Measurements from ENCODE around the gene FSD2. TPM values are rescaled to one million over a fixed set of nuclear protein-coding genes. Genes with fewer than 3 reads are reported as not detected.

The FSD2 gene
- polyA plus RNA-seq, 3 donors from 2014 or later = not detected

- Mint-ChIP-seq H3K4me1 (peaks cover 0 to 1% of the 10 kb centered on the region in 2 donors), H3K9me3 (no peaks in the 10 kb centered on the region), H3K27me3 (ENCODE audit: low read depth in 3 of 3) (no peaks in the 10 kb centered on the region), H3K27ac (no peak overlapping the region), H3K4me3 (no peak overlapping the region), H3K36me3 (peaks cover 11 to 22% (median 12%) of the 10 kb centered on the region in 3 donors)
- DNase-seq = no peak
Measured at GRCh38 chr15:82764117-82764490, 41.8 kb downstream of the FSD2 start.

- Mint-ChIP-seq H3K27me3 (ENCODE audit: low read depth in 3 of 3) (no peaks in the 10 kb centered on the region), H3K27ac (no peak overlapping the region), H3K4me3 (no peak overlapping the region), H3K36me3 (peaks cover 12 to 20% (median 13%) of the 10 kb centered on the region in 3 donors), H3K4me1 (peaks cover 0 to 5% of the 10 kb centered on the region in 2 donors), H3K9me3 (no peaks in the 10 kb centered on the region)
- no peak for DNase-seq
Measured at GRCh38 chr15:82763361-82764116, 42.3 kb downstream of the FSD2 start.

- Mint-ChIP-seq H3K9me3 (no peaks in the 10 kb centered on the region), H3K27ac (peak overlapping the region; percentile 81 to 98 (median 95)), H3K27me3 (ENCODE audit: low read depth in 3 of 3) (peaks cover 0 to 4% (median 0%) of the 10 kb centered on the region in 3 donors), H3K36me3 (peaks cover 6 to 23% (median 20%) of the 10 kb centered on the region in 3 donors), H3K4me1 (peaks cover 42 to 64% of the 10 kb centered on the region in 2 donors), H3K4me3 (peak overlapping the region; percentile 96 to 100 (median 98))
- DNase-seq = no peak
Measured at GRCh38 chr15:82751308-82751707, 54.6 kb downstream of the FSD2 start.

- peaks cover 38 to 59% of the 10 kb centered on the region in 2 donors for H3K4me1 Mint-ChIP-seq
- peaks cover 1 to 18% (median 17%) of the 10 kb centered on the region in 3 donors for H3K36me3 Mint-ChIP-seq
- peak overlapping the region; percentile 81 to 98 (median 95) for H3K27ac Mint-ChIP-seq
- no peaks in the 10 kb centered on the region for H3K9me3 Mint-ChIP-seq
- peak overlapping the region; percentile 96 to 100 (median 98) for H3K4me3 Mint-ChIP-seq
- no peak for DNase-seq
- peaks cover 0 to 4% (median 0%) of the 10 kb centered on the region in 3 donors for H3K27me3 Mint-ChIP-seq (ENCODE audit: low read depth in 3 of 3)
Measured at GRCh38 chr15:82750831-82751180, 55.1 kb downstream of the FSD2 start.

GRCh38 chr15:82749951-82750830 is 55.7 kb downstream of the FSD2 start:
- Mint-ChIP-seq H3K27ac (peak overlapping the region; percentile 81 to 98 (median 95)), H3K9me3 (no peaks in the 10 kb centered on the region), H3K4me1 (peaks cover 38 to 57% of the 10 kb centered on the region in 2 donors), H3K27me3 (ENCODE audit: low read depth in 3 of 3) (peaks cover 0 to 4% (median 0%) of the 10 kb centered on the region in 3 donors), H3K4me3 (peak overlapping the region; percentile 96 to 100 (median 98)), H3K36me3 (peaks cover 0 to 15% (median 14%) of the 10 kb centered on the region in 3 donors)
- peak; percentile 75 to 79 (median 77) for DNase-seq

GRCh38 chr15:82748315-82748714 is 57.6 kb downstream of the FSD2 start:
- H3K4me1 Mint-ChIP-seq = peaks cover 35 to 41% of the 10 kb centered on the region in 2 donors
- H3K9me3 Mint-ChIP-seq = no peaks in the 10 kb centered on the region
- H3K27me3 Mint-ChIP-seq (ENCODE audit: low read depth in 3 of 3) = peaks cover 0 to 4% (median 0%) of the 10 kb centered on the region in 3 donors
- no peak for DNase-seq
- H3K27ac Mint-ChIP-seq = no peak overlapping the region
- H3K36me3 Mint-ChIP-seq = peaks cover 0 to 5% (median 5%) of the 10 kb centered on the region in 3 donors
- H3K4me3 Mint-ChIP-seq = peak overlapping the region in 4 of 5 donors; percentile 8 to 63 (median 46)

GRCh38 chr15:82743810-82744209 is 62.1 kb downstream of the FSD2 start:
- Mint-ChIP-seq H3K9me3 (no peaks in the 10 kb centered on the region), H3K4me1 (no peaks in the 10 kb centered on the region), H3K27me3 (ENCODE audit: low read depth in 3 of 3) (no peaks in the 10 kb centered on the region), H3K4me3 (no peak overlapping the region), H3K36me3 (peaks cover 0 to 7% (median 0%) of the 10 kb centered on the region in 3 donors), H3K27ac (no peak overlapping the region)
- DNase-seq = no peak

- no peaks in the 10 kb centered on the region for H3K4me1 Mint-ChIP-seq
- H3K36me3 Mint-ChIP-seq = peaks cover 0 to 14% (median 6%) of the 10 kb centered on the region in 3 donors
- no peak for DNase-seq
- no peaks in the 10 kb centered on the region for H3K9me3 Mint-ChIP-seq
- H3K27me3 Mint-ChIP-seq (ENCODE audit: low read depth in 3 of 3) = no peaks in the 10 kb centered on the region
- H3K4me3 Mint-ChIP-seq = no peak overlapping the region
- H3K27ac Mint-ChIP-seq = no peak overlapping the region
Measured at GRCh38 chr15:82742134-82742533, 63.7 kb downstream of the FSD2 start.

GRCh38 chr15:82739086-82739485 is 66.8 kb downstream of the FSD2 start:
- no peak for DNase-seq
- no peaks in the 10 kb centered on the region for H3K9me3 Mint-ChIP-seq
- H3K4me3 Mint-ChIP-seq = no peak overlapping the region
- H3K27ac Mint-ChIP-seq = no peak overlapping the region
- no peaks in the 10 kb centered on the region for H3K4me1 Mint-ChIP-seq
- H3K36me3 Mint-ChIP-seq = peaks cover 5 to 20% (median 13%) of the 10 kb centered on the region in 3 donors
- H3K27me3 Mint-ChIP-seq (ENCODE audit: low read depth in 3 of 3) = no peaks in the 10 kb centered on the region

GRCh38 chr15:82737975-82738374 is 67.9 kb downstream of the FSD2 start:
- DNase-seq = no peak
- Mint-ChIP-seq H3K4me3 (no peak overlapping the region), H3K27ac (no peak overlapping the region), H3K9me3 (no peaks in the 10 kb centered on the region), H3K36me3 (peaks cover 5 to 26% (median 13%) of the 10 kb centered on the region in 3 donors), H3K27me3 (ENCODE audit: low read depth in 3 of 3) (peaks cover 0 to 2% (median 0%) of the 10 kb centered on the region in 3 donors), H3K4me1 (no peaks in the 10 kb centered on the region)

GRCh38 chr15:82731527-82731926 is 74.3 kb downstream of the FSD2 start:
- H3K27me3 Mint-ChIP-seq (ENCODE audit: low read depth in 3 of 3) = peaks cover 0 to 9% (median 5%) of the 10 kb centered on the region in 3 donors
- peaks cover 12 to 36% (median 22%) of the 10 kb centered on the region in 3 donors for H3K36me3 Mint-ChIP-seq
- H3K4me3 Mint-ChIP-seq = no peak overlapping the region
- H3K27ac Mint-ChIP-seq = no peak overlapping the region
- no peaks in the 10 kb centered on the region for H3K4me1 Mint-ChIP-seq
- no peaks in the 10 kb centered on the region for H3K9me3 Mint-ChIP-seq
- DNase-seq = no peak

- Mint-ChIP-seq H3K4me1 (no peaks in the 10 kb centered on the region), H3K27ac (no peak overlapping the region), H3K4me3 (no peak overlapping the region), H3K27me3 (ENCODE audit: low read depth in 3 of 3) (peaks cover 0 to 9% (median 5%) of the 10 kb centered on the region in 3 donors), H3K36me3 (peaks cover 13 to 36% (median 22%) of the 10 kb centered on the region in 3 donors), H3K9me3 (no peaks in the 10 kb centered on the region)
- DNase-seq = no peak
Measured at GRCh38 chr15:82730022-82730530, 75.8 kb downstream of the FSD2 start.

GRCh38 chr15:82726816-82727215 is 79.1 kb downstream of the FSD2 start:
- no peak overlapping the region for H3K27ac Mint-ChIP-seq
- peaks cover 10 to 28% (median 13%) of the 10 kb centered on the region in 3 donors for H3K36me3 Mint-ChIP-seq
- H3K27me3 Mint-ChIP-seq (ENCODE audit: low read depth in 3 of 3) = peaks cover under 1 to 2% (median 2%) of the 10 kb centered on the region in 3 donors
- H3K4me3 Mint-ChIP-seq = no peak overlapping the region
- H3K4me1 Mint-ChIP-seq = no peaks in the 10 kb centered on the region
- no peak for DNase-seq
- H3K9me3 Mint-ChIP-seq = no peaks in the 10 kb centered on the region
